ENCODE measurements around the gene USP12.

DNA sequence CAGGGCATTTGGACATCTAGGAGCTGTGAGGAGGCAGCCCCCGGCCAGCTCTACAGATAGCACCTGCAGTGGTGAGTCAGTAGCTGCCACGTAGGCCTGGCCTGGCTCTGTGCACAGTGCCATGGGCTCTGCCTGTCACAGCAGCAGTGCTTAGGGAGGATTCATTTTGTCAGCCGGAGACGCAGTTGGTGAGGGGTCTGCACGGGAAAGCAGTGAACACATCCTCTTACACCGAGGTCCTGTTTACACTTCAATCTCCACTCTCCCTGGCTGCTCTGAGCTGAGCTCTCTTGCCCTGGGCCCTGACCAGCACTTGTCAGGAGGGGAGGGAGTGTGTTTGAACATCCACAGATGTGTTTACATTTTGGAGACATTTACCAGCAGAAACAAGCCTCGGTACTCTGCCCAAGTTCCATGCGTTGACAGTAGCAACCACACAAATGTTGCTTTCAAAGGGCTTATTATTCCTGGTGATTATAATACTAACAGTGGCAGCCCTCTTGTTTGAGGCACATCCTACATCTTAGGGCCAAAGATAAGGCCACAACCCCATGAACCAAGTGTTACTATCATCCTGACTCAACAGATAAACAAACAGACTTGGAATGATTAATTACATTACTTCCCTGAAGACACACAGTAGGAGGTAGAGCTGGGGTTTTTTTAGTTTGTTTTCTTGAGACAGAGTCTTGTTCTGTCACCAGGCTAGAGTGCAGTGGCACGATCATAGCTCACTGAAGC lies 148.9 kb downstream of the USP12 start:
- TF ChIP-seq, protein P1, sequence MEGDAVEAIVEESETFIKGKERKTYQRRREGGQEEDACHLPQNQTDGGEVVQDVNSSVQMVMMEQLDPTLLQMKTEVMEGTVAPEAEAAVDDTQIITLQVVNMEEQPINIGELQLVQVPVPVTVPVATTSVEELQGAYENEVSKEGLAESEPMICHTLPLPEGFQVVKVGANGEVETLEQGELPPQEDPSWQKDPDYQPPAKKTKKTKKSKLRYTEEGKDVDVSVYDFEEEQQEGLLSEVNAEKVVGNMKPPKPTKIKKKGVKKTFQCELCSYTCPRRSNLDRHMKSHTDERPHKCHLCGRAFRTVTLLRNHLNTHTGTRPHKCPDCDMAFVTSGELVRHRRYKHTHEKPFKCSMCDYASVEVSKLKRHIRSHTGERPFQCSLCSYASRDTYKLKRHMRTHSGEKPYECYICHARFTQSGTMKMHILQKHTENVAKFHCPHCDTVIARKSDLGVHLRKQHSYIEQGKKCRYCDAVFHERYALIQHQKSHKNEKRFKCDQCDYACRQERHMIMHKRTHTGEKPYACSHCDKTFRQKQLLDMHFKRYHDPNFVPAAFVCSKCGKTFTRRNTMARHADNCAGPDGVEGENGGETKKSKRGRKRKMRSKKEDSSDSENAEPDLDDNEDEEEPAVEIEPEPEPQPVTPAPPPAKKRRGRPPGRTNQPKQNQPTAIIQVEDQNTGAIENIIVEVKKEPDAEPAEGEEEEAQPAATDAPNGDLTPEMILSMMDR (IDR thresholded peaks at IDR 0.05), result no peak
- TF ChIP-seq POLR2A (IDR thresholded peaks at IDR 0.05) (no peak), EP300 (IDR thresholded peaks at IDR 0.05) (no peak)

Data from tibial nerve (tissue), 4 donors.